K562 (cell line): ENCODE data around the gene DNASE1L3. TPM values are rescaled to one million over a fixed set of nuclear protein-coding genes. Genes with fewer than 3 reads are reported as not detected.

ENCODE experiments used
- ATAC-seq: fragments of 200-7000 bp; cut with Tn5 transposase; 3 replicates; pipeline ENCODE4 v1.9.1; 2020; ENCODE audit warnings: moderate library complexity
- BruUV-seq: library from RNA; stranded (reverse); fragments of 400-500 nt; replicated peaks from 2 replicates; lab custom pipeline; 2021; lab: Mats Ljungman, UMichigan
- CTCF ChIA-PET: fragments of 300-600 bp; formaldehyde crosslinking; extraction: SDS; loops from one replicate; lab custom pipeline; 2021; ENCODE audit warnings: low intra/inter-chr PET ratio; lab: Yijun Ruan, JAX
- POLR2A ChIA-PET: fragments of 300-600, 350-650 bp; sonication (Branson Sonifier 250); formaldehyde crosslinking; extraction: SDS; loops from one replicate; lab custom pipeline; 2021; ENCODE audit warnings: antibody characterized with exemption, inconsistent platforms; lab: Yijun Ruan, JAX
- DNase-seq, 4 experiments: peaks; one replicate each; pipeline versions ENCODE4 v3.0.0 to v3.0.0-alpha.2; 2011 to 2018; ENCODE audit warnings: low spot score in 3 of 4, mixed read lengths in 3 of 4; ENCODE audit errors: extremely low read depth in 1 of 4
- FAIRE-seq: peaks from 2 replicates; lab custom pipeline; 2011; peaks lifted over from hg19 to GRCh38; lab: Jason Lieb, UNC
- H2AFZ ChIP-seq: 2 replicates; pipeline ENCODE4 v1.6.0; 2011; ENCODE audit warnings: low read depth, low read length, control low read depth, inconsistent platforms
- H3K27ac ChIP-seq: fragments of 200-600 bp; 3 replicates; pipeline ENCODE4 v1.8.0; 2011; ENCODE audit warnings: low read depth, mild to moderate bottlenecking, control low read depth, inconsistent platforms, low read length, moderate library complexity, mixed read lengths; ENCODE audit errors: extremely low read depth
- H3K27me3 ChIP-seq, 2 experiments: fragments of 300-600 bp in 1 of 2; 2 replicates in 1 of 2; 3 replicates in 1 of 2; pipeline versions ENCODE4 v1.6.0 to v1.8.0; 2011; ENCODE audit warnings: inconsistent platforms in 2 of 2, low read length in 2 of 2, mild to moderate bottlenecking in 1 of 2, mixed read lengths in 1 of 2, moderate library complexity in 1 of 2; ENCODE audit not compliant: control insufficient read depth in 2 of 2, insufficient read depth in 2 of 2
- H3K36me3 ChIP-seq: fragments of 300-600 bp; 3 replicates; pipeline ENCODE4 v1.8.0; 2011; ENCODE audit warnings: mild to moderate bottlenecking, low read length, inconsistent platforms; ENCODE audit not compliant: control insufficient read depth, insufficient read depth
- H3K4me1 ChIP-seq, 2 experiments: fragments of 200-600 bp in 1 of 2; replicated peaks in 1 of 2; 2 replicates in 1 of 2; 3 replicates in 1 of 2; pipeline versions ENCODE4 v1.5.1 to v1.8.0; 2011; ENCODE audit warnings: inconsistent platforms in 2 of 2, low read length in 2 of 2, mild to moderate bottlenecking in 1 of 2, mixed read lengths in 1 of 2, moderate library complexity in 1 of 2; ENCODE audit not compliant: control insufficient read depth in 2 of 2, insufficient read depth in 2 of 2
- H3K4me2 ChIP-seq: 2 replicates; pipeline ENCODE4 v1.6.1; 2011; ENCODE audit warnings: low read length, control low read depth, inconsistent platforms, mixed read lengths; ENCODE audit not compliant: insufficient read depth
- H3K4me3 ChIP-seq: fragments of 200-600 bp; sonication (generic), shearing (Covaris generic); 2 replicates; pipeline ENCODE4 v1.5.1; 2016; ENCODE audit warnings: control low read depth, inconsistent platforms
- H3K79me2 ChIP-seq: fragments of 200-600 bp; 3 replicates; pipeline ENCODE4 v1.8.0; 2011; ENCODE audit warnings: low read length, inconsistent platforms; ENCODE audit not compliant: control insufficient read depth, insufficient read depth
- H3K9ac ChIP-seq, 2 experiments: 2 replicates each; pipeline versions ENCODE4 v1.6.0 to v1.6.1; 2011; ENCODE audit warnings: low read depth in 2 of 2, low read length in 2 of 2, control low read depth in 1 of 2, inconsistent platforms in 1 of 2, mild to moderate bottlenecking in 1 of 2, mixed read lengths in 1 of 2; ENCODE audit not compliant: insufficient read depth in 1 of 2
- H3K9me1 ChIP-seq: one replicate; pipeline ENCODE4 v1.6.0; 2011; ENCODE audit warnings: inconsistent platforms, mild to moderate bottlenecking, low read length, moderate library complexity; ENCODE audit not compliant: control insufficient read depth, insufficient read depth
- H3K9me3 ChIP-seq: replicated peaks from 2 replicates; pipeline ENCODE4 v1.5.1; 2011; ENCODE audit warnings: low read depth, low read length, inconsistent platforms; ENCODE audit not compliant: control insufficient read depth, insufficient read depth
- H4K20me1 ChIP-seq: replicated peaks from 2 replicates; pipeline ENCODE4 v1.6.1; 2011; ENCODE audit warnings: low read length, inconsistent platforms, mixed read lengths; ENCODE audit not compliant: control insufficient read depth, insufficient read depth
- ETV6 ChIP-seq, 3 experiments: fragments of 150-350 bp in 1 of 3; sonication (generic) in 1 of 3; formaldehyde crosslinking in 1 of 3; IDR thresholded peaks; 2 replicates each; pipeline versions ENCODE4 v1.6.1 to v1.8.0; 2014 to 2022; ENCODE audit warnings: borderline replicate concordance in 2 of 3, low read depth in 2 of 3, antibody characterized with exemption in 1 of 3, low read length in 1 of 3, mild to moderate bottlenecking in 1 of 3, missing genetic modification reagents in 1 of 3
- FOXJ3 ChIP-seq: sonication (generic); formaldehyde crosslinking; IDR thresholded peaks from 2 replicates; pipeline ENCODE4 v1.4.0; 2020; ENCODE audit warnings: mild to moderate bottlenecking, missing genetic modification reagents
- GABPA ChIP-seq: fragments of 200-800 bp; sonication (Bioruptor generic); conservative IDR thresholded peaks from 2 replicates; pipeline ENCODE4 v1.6.1; 2016; ENCODE audit warnings: low read depth, missing genetic modification characterization, missing compliant biosample characterization
- GTF2E2 ChIP-seq: fragments of 200-800 bp; sonication (Bioruptor generic); IDR thresholded peaks from 2 replicates; pipeline ENCODE4 v1.6.1; 2016; ENCODE audit warnings: missing genetic modification characterization, missing compliant biosample characterization
- HBP1 ChIP-seq: fragments of 450-650 bp; formaldehyde crosslinking; IDR thresholded peaks from 2 replicates; pipeline ENCODE4 v1.4.0; 2022; ENCODE audit warnings: missing genetic modification characterization
- SAP30 ChIP-seq: fragments of 200-600 bp; sonication (generic); IDR thresholded peaks from 2 replicates; pipeline ENCODE4 v1.6.1; 2012; ENCODE audit warnings: borderline replicate concordance, low read depth, mild to moderate bottlenecking, moderate library complexity, low read length, control low read depth, inconsistent platforms; ENCODE audit not compliant: insufficient read depth, poor library complexity, severe bottlenecking
- ZNF280B ChIP-seq: fragments of 250-450 bp; sonication (Bioruptor Pico); IDR thresholded peaks from 2 replicates; pipeline ENCODE4 v1.5.1; 2021; ENCODE audit warnings: mild to moderate bottlenecking
- ZNF436 ChIP-seq: fragments of 250-450, 450-650 bp; sonication (Bioruptor Pico); formaldehyde crosslinking; IDR thresholded peaks from 2 replicates; pipeline ENCODE4 v1.7.0; 2020; ENCODE audit warnings: mild to moderate bottlenecking
- WGBS: fragments of 100-300 bp; shearing (Covaris generic); methylation state at CpG from one replicate; pipeline ENCODE4 v1.1.6; 2016; ENCODE audit warnings: low coverage, mixed read lengths; ENCODE audit not compliant: insufficient coverage; ENCODE audit errors: missing lambda C conversion rate; 5-methylcytosine and 5-hydroxymethylcytosine counted together
- in situ Hi-C: fragments of 300-500 bp; cut with MboI; formaldehyde crosslinking; loops from 4 replicates; pipeline ENCODE4 v1.15.0; 2018; ENCODE audit warnings: inconsistent platforms, mixed read lengths
- intact Hi-C: fragments of 100-400 bp; cut with micrococcal nuclease; formaldehyde crosslinking; loops from 2 replicates; pipeline ENCODE4 v1.14.2; 2022
- polyA plus RNA-seq, 8 experiments: library from polyadenylated mRNA; depleted of rRNA in 4 of 8; stranded (reverse) in 5 of 8; unstranded in 3 of 8; fragments of >200 nt; fragmentation: Nextera tagmentation in 2 of 8; fragmentation: Illumina TruSeq in 1 of 8; extraction: Ambion mirVana in 2 of 8; extraction: Trizol in 1 of 8; gene quantifications; 2 replicates each; pipeline versions ENCODE4 v1.2.1 to v1.2.3, GENCODE V29; 2011 to 2014; ENCODE audit warnings: inconsistent platforms in 1 of 8, missing spikeins in 1 of 8
- total RNA-seq, 7 experiments: library from RNA; depleted of rRNA in 6 of 7; stranded (reverse); fragments of >200 nt in 6 of 7; fragmentation: Illumina TruSeq in 2 of 7; extraction: Trizol in 2 of 7; gene quantifications; 2 replicates each; pipeline versions ENCODE4 v1.2.1 to v1.2.3, GENCODE V29; 2011 to 2021; ENCODE audit warnings: low replicate concordance in 1 of 7
- TF ChIP-seq, protein P1 (sequence below): fragments of 250-450 bp; sonication (Bioruptor Pico); IDR thresholded peaks from 2 replicates; pipeline ENCODE4 v1.5.0; 2021

Gene DNASE1L3
- total and polyA plus RNA-seq, 9 of the 15 experiments (the other 6 are each of a cell fraction or from before 2014, with no cell fraction given) = 0.06 TPM; not detected in 8

GRCh38 chr3:58150130-58150809 lies 60.5 kb downstream of the DNASE1L3 start:
- Histone ChIP-seq H2AFZ (no peak overlapping the region), H3K9me3 (no peaks in the 10 kb centered on the region), H3K4me2 (no peak overlapping the region), H3K36me3 (peaks cover 75% of the 10 kb centered on the region; the same call in 2 of the 3 replicates), H3K27ac (no peak overlapping the region), H3K4me1 (no peaks in the 10 kb centered on the region), H4K20me1 (no peaks in the 10 kb centered on the region), H3K27me3 (no peaks in the 10 kb centered on the region), H3K9ac (no peak overlapping the region), H3K79me2 (no peaks in the 10 kb centered on the region), H3K4me3 (no peak overlapping the region), H3K9me1 (no peaks in the 10 kb centered on the region)
- TF ChIP-seq FOXJ3 (CRISPR knock-in tag) = no peak
- TF ChIP-seq ZNF436 (CRISPR knock-in tag) = no peak
- TF ChIP-seq SAP30 = no peak
- no peak for TF ChIP-seq GTF2E2 (tag)
- no peak for TF ChIP-seq ZNF280B
- TF ChIP-seq, protein P1, sequence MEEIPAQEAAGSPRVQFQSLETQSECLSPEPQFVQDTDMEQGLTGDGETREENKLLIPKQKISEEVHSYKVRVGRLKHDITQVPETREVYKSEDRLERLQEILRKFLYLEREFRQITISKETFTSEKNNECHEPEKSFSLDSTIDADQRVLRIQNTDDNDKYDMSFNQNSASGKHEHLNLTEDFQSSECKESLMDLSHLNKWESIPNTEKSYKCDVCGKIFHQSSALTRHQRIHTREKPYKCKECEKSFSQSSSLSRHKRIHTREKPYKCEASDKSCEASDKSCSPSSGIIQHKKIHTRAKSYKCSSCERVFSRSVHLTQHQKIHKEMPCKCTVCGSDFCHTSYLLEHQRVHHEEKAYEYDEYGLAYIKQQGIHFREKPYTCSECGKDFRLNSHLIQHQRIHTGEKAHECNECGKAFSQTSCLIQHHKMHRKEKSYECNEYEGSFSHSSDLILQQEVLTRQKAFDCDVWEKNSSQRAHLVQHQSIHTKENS (CRISPR knock-in tag) = no peak
- no peak for TF ChIP-seq GABPA
- TF ChIP-seq HBP1 (CRISPR knock-in tag) = no peak
- TF ChIP-seq ETV6 (IDR thresholded peaks at IDR 0.05; ENCODE audit: borderline replicate concordance in 1 of 2, low read depth in 2 of 2, low read length in 1 of 2) = no peak
- no peak for TF ChIP-seq ETV6 (CRISPR knock-in tag; IDR thresholded peaks at IDR 0.05; ENCODE audit: borderline replicate concordance)
- 82% methylated on average over 14 of the region's 14 CpGs for WGBS
- in situ Hi-C loops = loop anchor here (25.0 kb wide), 1 partner anchor 138 kb away; the partner anchor contains the start of gene FLNB
- FAIRE-seq (no peak), ATAC-seq (no peak), DNase-seq (no peak)
- no TSS peak for BruUV-seq
- CTCF ChIA-PET = interaction anchor here (0.6 kb wide), 1 partner anchor 179 kb away, joined by 4 read pairs; no protein-coding TSS in a partner anchor
- POLR2A ChIA-PET = no interaction called here
- intact Hi-C loops = no loop called here
